Stomach (tissue), 4 donors: ENCODE data around the gene SLC24A4.

ENCODE experiments used
- EP300 ChIP-seq: sonication (generic); formaldehyde crosslinking; IDR thresholded peaks from one replicate; pipeline ENCODE4 v1.6.1; 2017; ENCODE audit warnings: antibody characterized with exemption
- POLR2AphosphoS5 ChIP-seq, 3 donors: sonication (generic); formaldehyde crosslinking; IDR thresholded peaks; one replicate each; pipeline ENCODE4 v1.6.1; 2016; ENCODE audit warnings: antibody characterized with exemption in 3 of 3
- TF ChIP-seq, protein P1 (sequence below), 7 experiments: fragments of 450-650 bp in 4 of 7; fragments of 200-600 bp in 3 of 7; sonication (generic) in 3 of 7; IDR thresholded peaks; one replicate each; pipeline ENCODE4 v1.5.1; 2016 to 2019; ENCODE audit warnings: antibody characterized with exemption in 7 of 7, control low read depth in 2 of 7, mild to moderate bottlenecking in 1 of 7

DNA sequence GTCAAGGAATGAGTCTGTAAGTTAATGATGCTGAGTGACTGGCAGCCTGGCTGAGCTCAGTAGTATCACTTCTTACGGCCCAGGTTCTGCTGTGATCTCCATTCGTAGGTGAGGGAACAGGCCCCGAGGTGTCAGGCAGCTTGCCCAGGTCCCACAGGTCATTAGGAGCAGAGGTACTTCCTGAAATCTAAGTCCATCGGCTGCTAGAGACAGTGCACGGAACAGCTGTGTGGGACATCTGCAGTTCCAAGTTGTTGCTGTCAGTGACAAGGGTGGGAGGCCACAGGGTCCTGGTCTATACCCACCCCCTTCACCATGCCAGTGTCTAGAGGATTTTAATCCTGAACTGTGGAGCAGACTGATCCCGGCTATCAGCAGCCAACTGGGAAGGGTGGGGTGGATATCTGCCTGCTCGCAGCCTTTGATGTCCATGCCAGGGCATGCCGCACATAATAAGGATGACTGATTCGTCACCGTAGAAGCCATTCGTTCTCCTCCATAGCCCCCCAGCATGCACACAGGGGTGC, 108.3 kb downstream of the SLC24A4 start:
- TF ChIP-seq, protein P1, sequence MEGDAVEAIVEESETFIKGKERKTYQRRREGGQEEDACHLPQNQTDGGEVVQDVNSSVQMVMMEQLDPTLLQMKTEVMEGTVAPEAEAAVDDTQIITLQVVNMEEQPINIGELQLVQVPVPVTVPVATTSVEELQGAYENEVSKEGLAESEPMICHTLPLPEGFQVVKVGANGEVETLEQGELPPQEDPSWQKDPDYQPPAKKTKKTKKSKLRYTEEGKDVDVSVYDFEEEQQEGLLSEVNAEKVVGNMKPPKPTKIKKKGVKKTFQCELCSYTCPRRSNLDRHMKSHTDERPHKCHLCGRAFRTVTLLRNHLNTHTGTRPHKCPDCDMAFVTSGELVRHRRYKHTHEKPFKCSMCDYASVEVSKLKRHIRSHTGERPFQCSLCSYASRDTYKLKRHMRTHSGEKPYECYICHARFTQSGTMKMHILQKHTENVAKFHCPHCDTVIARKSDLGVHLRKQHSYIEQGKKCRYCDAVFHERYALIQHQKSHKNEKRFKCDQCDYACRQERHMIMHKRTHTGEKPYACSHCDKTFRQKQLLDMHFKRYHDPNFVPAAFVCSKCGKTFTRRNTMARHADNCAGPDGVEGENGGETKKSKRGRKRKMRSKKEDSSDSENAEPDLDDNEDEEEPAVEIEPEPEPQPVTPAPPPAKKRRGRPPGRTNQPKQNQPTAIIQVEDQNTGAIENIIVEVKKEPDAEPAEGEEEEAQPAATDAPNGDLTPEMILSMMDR (IDR thresholded peaks at IDR 0.05): no peak
- TF ChIP-seq POLR2AphosphoS5 (IDR thresholded peaks at IDR 0.05) (no peak), EP300 (no peak)
